ENCODE data around the gene ABCC9.
"Not testable (repeated sequence)": the region's sequence is repeated elsewhere in the genome, so short reads cannot be mapped to it uniquely, and the experiment has no call there.

ABCC9 gene

GRCh38 chr12:21815306-21816062 is 125.7 kb downstream of the ABCC9 start:
- no peak for DNase-seq (ENCODE audit: low read depth)

GRCh38 chr12:21814814-21815213 is 126.4 kb downstream of the ABCC9 start:
- no peak for DNase-seq (ENCODE audit: low read depth)

GRCh38 chr12:21814327-21814726 is 126.9 kb downstream of the ABCC9 start:
- DNase-seq (ENCODE audit: low read depth), result no peak

GRCh38 chr12:21813751-21814150 is 127.5 kb downstream of the ABCC9 start:
- no peak for DNase-seq (ENCODE audit: low read depth)

- DNase-seq (ENCODE audit: low read depth), result no peak
Observed at GRCh38 chr12:21813125-21813524, 128.1 kb downstream of the ABCC9 start.

GRCh38 chr12:21812340-21812739 is 128.9 kb downstream of the ABCC9 start:
- DNase-seq (ENCODE audit: low read depth), result not testable (repeated sequence)

DNA sequence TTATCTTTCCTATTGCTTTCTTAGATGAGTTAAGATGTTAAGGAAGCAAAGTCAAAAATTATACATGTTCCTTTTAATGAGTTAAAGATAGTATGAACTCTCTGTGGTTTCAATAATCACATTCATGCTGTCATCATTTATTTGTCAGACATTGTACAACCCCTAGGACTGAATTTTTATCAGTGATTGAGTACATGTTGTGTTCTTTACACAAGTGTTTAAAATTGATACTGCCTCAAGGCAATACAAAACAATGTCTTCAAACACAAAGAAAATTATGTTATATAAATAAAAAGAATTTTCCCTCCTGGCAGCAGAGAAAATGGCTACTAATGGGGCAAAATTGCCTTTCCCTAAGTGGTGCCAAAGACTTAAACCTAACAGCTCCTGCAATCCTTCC is 132.1 kb downstream of the ABCC9 start:
- DNase-seq (ENCODE audit: low read depth), result no peak

- no peak for DNase-seq (ENCODE audit: low read depth)
Observed at GRCh38 chr12:21806255-21806654, 135.0 kb downstream of the ABCC9 start.

GRCh38 chr12:21801522-21802288 is 139.5 kb downstream of the ABCC9 start:
- no peak for DNase-seq (ENCODE audit: low read depth)

DNA sequence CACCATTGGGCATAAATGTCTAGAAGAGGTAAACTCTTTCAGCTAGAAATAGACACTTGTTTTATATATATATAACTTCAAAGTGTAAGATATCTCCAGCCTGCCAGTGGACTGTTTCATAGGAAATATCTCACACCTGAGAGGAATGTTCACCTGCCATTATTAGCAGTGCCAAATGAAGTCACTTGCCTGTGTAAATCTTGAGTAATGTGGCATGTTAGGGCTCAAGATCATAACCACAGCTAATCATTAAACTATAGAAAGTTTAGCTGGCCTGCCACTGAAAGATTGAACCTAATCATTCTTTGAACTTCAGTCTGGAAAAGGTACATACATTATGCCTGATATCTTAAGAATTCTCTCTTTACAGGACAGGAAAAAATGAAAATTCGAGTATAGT is 141.2 kb downstream of the ABCC9 start:
- no peak for DNase-seq (ENCODE audit: low read depth)

DNA sequence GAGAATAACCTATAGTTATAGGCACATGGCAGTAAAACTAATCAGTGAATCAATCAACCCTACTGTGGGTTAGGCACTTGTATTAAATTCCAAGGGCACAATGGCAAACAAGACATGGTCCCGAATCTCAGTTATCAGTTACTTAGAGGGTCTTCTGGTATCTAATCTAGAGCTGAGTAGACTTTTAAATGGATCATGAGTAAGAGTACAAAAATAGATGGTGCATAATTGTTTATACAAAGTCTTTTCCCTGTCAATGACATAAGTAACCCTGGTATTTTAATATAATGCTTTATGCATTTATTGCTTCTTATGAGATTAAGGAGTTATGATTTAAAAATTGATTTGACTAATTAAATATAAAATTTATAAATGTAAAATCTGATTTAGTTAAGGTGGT is 143.7 kb downstream of the ABCC9 start:
- no peak for DNase-seq (ENCODE audit: low read depth)

DNA sequence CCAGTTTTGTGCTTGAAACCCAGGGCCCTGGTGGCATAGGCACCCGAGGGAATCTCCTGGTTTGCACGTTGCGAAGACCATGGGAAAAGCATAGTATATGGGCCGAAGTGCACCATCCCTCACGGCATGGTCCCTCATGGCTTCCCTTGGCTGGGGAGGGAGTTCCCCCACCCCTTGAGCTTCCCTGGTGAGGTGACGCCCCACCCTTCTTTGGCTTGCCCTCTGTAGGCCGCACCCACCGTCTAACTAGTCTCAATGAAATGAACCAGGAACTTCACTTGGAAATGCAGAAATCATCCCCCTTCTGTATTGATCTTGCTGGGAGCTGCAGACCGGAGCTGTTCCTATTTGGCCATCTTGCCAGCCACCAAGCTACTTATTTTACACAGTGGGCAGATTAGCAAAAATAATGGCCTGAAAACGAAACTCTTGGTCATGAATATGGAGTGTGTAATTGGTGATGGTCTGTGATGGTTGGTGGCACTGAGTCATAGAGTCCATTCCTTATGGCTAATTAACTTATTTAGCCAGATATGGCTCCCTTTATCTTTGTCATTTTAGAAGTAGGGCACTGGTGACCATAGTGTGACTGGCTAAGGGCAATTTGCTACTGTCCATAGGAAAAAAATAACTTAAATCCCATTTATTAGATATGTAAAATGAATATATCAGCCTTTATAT is 145.4 kb downstream of the ABCC9 start:
- no peak for DNase-seq (ENCODE audit: low read depth)

DNA sequence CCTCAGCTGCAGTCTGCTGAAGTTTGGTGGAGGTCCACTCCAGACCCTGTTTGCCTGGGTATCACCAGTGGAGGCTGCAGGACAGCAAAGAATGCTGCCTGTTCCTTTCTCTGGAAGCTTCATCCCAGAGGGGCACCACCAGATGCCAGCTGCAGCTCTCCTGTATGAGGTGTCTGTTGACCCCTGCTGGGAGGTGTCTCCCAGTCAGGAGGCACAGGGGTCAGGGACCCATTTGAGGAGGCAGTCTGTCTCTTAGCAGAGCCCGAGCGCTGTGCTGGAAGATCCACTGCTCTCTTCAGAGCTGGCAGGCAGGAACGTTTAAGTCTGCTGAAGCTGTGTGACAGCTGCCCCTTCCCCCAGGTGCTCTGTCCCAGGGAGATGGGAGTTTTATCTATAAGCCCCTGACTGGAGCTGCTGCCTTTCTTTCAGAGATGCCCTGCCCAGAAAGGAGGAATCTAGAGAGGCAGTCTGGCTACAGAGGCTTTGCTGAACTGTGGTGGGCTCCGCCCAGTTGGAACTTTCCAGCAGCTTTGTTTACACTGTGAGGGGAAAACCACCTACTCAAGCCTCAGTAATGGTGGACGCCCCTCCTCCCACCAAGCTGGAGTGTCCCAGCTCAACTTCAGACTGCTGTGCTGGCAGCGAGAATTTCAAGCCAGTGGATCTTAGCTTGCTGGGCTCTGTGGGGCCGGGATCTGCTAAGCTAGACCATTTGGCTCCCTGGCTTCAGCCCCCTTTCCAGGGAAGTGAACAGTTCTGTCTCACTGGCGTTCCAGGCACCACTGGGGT is 146.2 kb downstream of the ABCC9 start:
- not testable (repeated sequence) for DNase-seq (ENCODE audit: low read depth)

GRCh38 chr12:21789687-21790086 is 151.5 kb downstream of the ABCC9 start:
- DNase-seq (ENCODE audit: low read depth), result not testable (repeated sequence)

DNA sequence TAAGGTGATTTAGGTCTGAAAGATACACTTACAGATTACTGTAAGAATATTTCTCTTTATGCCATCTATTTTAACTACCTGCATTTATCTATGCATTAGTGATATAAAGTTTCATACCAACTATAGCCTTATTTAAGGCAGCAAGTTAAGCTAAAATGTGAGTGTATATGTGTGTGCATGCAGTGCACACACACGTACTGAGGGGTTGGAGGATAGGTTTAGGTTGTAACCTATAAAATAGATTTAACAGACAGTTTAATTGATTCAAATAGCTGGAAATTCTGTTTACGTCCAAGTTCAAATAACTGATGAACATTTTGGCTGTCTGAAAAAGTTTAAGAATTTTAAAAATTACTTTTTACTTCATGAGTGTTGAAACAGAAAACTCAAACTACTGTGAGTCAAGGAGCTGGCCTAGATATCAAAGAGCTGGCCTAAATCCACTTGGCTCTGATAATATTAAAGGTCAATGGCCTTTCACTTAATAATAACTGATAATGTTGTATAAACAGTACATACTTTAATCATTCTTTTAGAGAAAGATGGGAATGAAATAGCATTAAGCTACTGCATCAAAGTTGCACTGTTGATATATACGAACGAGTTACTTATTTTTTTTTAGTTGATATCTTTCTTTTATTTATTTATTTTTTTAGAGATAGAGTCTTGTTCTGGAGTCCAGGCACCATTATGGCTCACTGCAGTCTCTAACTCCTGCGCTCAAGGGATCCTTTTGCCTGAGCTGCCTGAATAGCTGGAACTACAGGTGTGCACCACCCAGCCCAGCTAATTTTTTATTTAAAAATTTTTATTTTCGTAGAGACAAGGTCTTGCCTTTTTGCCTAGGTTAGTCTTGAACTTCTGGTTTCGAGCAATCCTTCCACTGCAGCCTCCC is 152.9 kb downstream of the ABCC9 start:
- DNase-seq (ENCODE audit: low read depth), result no peak

DNA sequence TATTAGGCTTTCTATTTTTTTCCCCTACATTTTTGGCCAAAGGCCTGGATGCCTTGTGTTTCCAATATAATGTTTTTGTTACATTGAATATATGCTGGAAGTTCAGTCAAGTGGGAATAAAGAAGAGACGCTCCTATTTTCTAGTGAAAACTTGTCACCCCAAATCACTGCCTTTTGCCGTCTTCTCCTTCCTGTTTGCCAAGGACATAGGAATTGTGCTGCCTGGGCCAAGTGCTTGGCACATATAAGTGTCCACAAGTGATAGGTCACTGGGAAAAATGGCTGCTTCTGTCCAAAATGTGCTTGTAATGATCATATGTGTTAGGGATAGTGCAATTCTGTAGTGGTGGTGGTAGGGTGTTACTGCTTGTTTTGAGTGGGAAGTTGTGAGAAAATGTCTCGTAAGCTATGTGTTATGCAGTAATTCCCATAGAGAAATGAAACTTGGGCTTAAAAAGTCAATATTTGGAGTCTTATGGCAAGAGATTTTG is 155.1 kb downstream of the ABCC9 start:
- no peak for DNase-seq (ENCODE audit: low read depth)

GRCh38 chr12:21782723-21783122 is 158.5 kb downstream of the ABCC9 start:
- DNase-seq (ENCODE audit: low read depth), result not testable (repeated sequence)

GRCh38 chr12:21780786-21781185 is 160.4 kb downstream of the ABCC9 start:
- DNase-seq (ENCODE audit: low read depth), result no peak

DNA sequence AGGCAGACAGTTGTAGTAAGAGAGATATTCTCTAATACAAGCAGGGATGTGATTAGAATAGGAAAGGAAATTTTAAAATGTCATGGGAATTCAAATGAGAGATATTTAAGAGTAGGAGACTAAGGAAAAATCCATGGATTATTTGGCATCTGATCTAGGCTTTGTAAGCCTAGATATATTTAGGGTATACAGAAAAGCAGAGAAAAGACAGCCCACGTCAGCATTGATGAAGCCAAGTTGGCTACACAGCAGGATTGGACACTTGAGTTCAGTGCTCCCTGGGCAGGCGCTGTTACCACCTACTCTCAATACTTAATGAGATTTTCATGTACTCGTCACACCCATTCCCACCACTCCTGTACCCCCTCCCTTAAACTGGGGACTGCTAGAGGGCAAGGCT is 165.1 kb downstream of the ABCC9 start:
- DNase-seq (ENCODE audit: low read depth), result no peak

- no peak for DNase-seq (ENCODE audit: low read depth)
Observed at GRCh38 chr12:21775133-21775820, 165.9 kb downstream of the ABCC9 start.
